ENCODE results near the gene SNTB2.
"Not testable (repeated sequence)": the region's sequence is repeated elsewhere in the genome, so short reads cannot be mapped to it uniquely, and the experiment has no call there.

The SNTB2 gene

GRCh38 chr16:69294051-69294450 lies 107.1 kb downstream of the SNTB2 start:
- no peak for DNase-seq

- not testable (repeated sequence) for DNase-seq
Measured at GRCh38 chr16:69296771-69297170, 109.8 kb downstream of the SNTB2 start.

- DNase-seq = no peak
Measured at GRCh38 chr16:69298261-69298660, 111.3 kb downstream of the SNTB2 start.

- DNase-seq = no peak
Measured at GRCh38 chr16:69301187-69301586, 114.2 kb downstream of the SNTB2 start.

- no peak for DNase-seq
Measured at GRCh38 chr16:69301861-69302260, 114.9 kb downstream of the SNTB2 start.

GRCh38 chr16:69302301-69302700 lies 115.3 kb downstream of the SNTB2 start:
- no peak for DNase-seq

- no peak for DNase-seq
Measured at GRCh38 chr16:69306031-69306430, 119.1 kb downstream of the SNTB2 start.

- no peak for DNase-seq
Measured at GRCh38 chr16:69307091-69307490, 120.1 kb downstream of the SNTB2 start.

GRCh38 chr16:69307856-69308255 lies 120.9 kb downstream of the SNTB2 start:
- DNase-seq = no peak

GRCh38 chr16:69309316-69309715 lies 122.4 kb downstream of the SNTB2 start:
- no peak for DNase-seq

GRCh38 chr16:69310653-69311532 lies 123.9 kb downstream of the SNTB2 start, which contains the start of gene VPS4A:
Gene VPS4A, plus strand, starts transcription at chr16:69311350. Its CDS starts 162 bp downstream, at chr16:69311512.
- DNase-seq = peak; percentile 98 to 99

GRCh38 chr16:69311533-69312387 lies 124.8 kb downstream of the SNTB2 start:
- DNase-seq = peak; percentile 40 to 62

GRCh38 chr16:69313469-69313868 lies 126.5 kb downstream of the SNTB2 start:
- DNase-seq = no peak

GRCh38 chr16:69314534-69314933 lies 127.6 kb downstream of the SNTB2 start:
- DNase-seq = no peak

GRCh38 chr16:69315486-69316311 lies 128.7 kb downstream of the SNTB2 start:
- DNase-seq = no peak

- no peak for DNase-seq
Measured at GRCh38 chr16:69316595-69317034, 129.7 kb downstream of the SNTB2 start.

GRCh38 chr16:69318177-69318910 lies 131.4 kb downstream of the SNTB2 start:
- DNase-seq = no peak

GRCh38 chr16:69318911-69319289 lies 131.9 kb downstream of the SNTB2 start:
- DNase-seq = no peak

GRCh38 chr16:69319381-69319780 lies 132.4 kb downstream of the SNTB2 start:
- no peak for DNase-seq

GRCh38 chr16:69319826-69320739 lies 133.1 kb downstream of the SNTB2 start:
- DNase-seq = no peak

GRCh38 chr16:69320740-69321073 lies 133.7 kb downstream of the SNTB2 start:
- no peak for DNase-seq
